ENCODE measurements around the gene GPR26. TPM values are rescaled to one million over a fixed set of nuclear protein-coding genes. Genes with fewer than 3 reads are reported as not detected.

GPR26 gene
- polyA plus RNA-seq (2013, experiment 1 of 4) = not detected
- not detected for polyA plus RNA-seq (2013, experiment 2 of 4)
- polyA plus RNA-seq (2013, experiment 3 of 4) = not detected
- not detected for polyA plus RNA-seq (2013, experiment 4 of 4)

DNA sequence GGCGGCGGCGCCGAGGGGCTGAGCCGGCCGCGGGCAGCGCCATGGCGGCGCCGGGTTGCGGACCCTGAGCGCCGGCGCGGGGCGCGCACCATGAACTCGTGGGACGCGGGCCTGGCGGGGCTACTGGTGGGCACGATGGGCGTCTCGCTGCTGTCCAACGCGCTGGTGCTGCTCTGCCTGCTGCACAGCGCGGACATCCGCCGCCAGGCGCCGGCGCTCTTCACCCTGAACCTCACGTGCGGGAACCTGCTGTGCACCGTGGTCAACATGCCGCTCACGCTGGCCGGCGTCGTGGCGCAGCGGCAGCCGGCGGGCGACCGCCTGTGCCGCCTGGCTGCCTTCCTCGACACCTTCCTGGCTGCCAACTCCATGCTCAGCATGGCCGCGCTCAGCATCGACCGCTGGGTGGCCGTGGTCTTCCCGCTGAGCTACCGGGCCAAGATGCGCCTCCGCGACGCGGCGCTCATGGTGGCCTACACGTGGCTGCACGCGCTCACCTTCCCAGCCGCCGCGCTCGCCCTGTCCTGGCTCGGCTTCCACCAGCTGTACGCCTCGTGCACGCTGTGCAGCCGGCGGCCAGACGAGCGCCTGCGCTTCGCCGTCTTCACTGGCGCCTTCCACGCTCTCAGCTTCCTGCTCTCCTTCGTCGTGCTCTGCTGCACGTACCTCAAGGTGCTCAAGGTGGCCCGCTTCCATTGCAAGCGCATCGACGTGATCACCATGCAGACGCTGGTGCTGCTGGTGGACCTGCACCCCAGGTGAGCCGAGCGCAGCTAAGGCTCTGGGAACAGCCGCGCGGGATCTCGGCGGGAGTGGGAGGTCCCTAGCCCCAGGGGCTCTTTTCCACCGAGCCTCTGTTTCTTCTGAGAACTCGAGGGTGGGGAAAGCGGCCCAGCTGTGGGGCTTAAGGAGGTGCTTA is at the start of gene GPR26:
GPR26 (plus strand) TSS at position 38 of the 919 bp plus-strand sequence; CDS start at position 91, 53 bp downstream.
- Histone ChIP-seq H3K27me3 (ENCODE audit: control insufficient read depth, insufficient read depth, low read length, poor library complexity, severe bottlenecking) (peaks cover 62% of the 10 kb centered on the region), H3K27ac (ENCODE audit: insufficient read depth, low read depth, low read length, poor library complexity, severe bottlenecking) (no peak within 1 kb of the TSS)

GRCh38 chr10:123618224-123618623 is 47.9 kb upstream of the GPR26 start:
- no peaks in the 10 kb centered on the region for H3K27me3 ChIP-seq (ENCODE audit: control insufficient read depth, insufficient read depth, low read length, poor library complexity, severe bottlenecking)
- no peaks in the 10 kb centered on the region for H3K36me3 ChIP-seq (ENCODE audit: control insufficient read depth, insufficient read depth, low read length)
- H3K27ac ChIP-seq (ENCODE audit: insufficient read depth, low read depth, low read length, poor library complexity, severe bottlenecking) = no peak overlapping the region
- no peaks in the 10 kb centered on the region for H3K4me1 ChIP-seq (ENCODE audit: control insufficient read depth, insufficient read depth, low read length)
- H3K4me3 ChIP-seq (ENCODE audit: insufficient read depth, low read depth, low read length) = no peak overlapping the region
- no peaks in the 10 kb centered on the region for H3K9me3 ChIP-seq (ENCODE audit: control insufficient read depth, low read length)

More for the DNA sequence above, at the start of gene GPR26:
- Histone ChIP-seq H3K9me3 (ENCODE audit: control insufficient read depth, low read length) (no peaks in the 10 kb centered on the region), H3K4me3 (ENCODE audit: insufficient read depth, low read depth, low read length) (no peak within 1 kb of the TSS), H3K4me1 (ENCODE audit: control insufficient read depth, insufficient read depth, low read length) (peaks cover 7% of the 10 kb centered on the region), H3K36me3 (ENCODE audit: control insufficient read depth, insufficient read depth, low read length) (no peaks in the 10 kb centered on the region)
- WGBS, 2 experiments = 47 to 49% methylated on average over 101 of the region's 101 CpGs

DNA sequence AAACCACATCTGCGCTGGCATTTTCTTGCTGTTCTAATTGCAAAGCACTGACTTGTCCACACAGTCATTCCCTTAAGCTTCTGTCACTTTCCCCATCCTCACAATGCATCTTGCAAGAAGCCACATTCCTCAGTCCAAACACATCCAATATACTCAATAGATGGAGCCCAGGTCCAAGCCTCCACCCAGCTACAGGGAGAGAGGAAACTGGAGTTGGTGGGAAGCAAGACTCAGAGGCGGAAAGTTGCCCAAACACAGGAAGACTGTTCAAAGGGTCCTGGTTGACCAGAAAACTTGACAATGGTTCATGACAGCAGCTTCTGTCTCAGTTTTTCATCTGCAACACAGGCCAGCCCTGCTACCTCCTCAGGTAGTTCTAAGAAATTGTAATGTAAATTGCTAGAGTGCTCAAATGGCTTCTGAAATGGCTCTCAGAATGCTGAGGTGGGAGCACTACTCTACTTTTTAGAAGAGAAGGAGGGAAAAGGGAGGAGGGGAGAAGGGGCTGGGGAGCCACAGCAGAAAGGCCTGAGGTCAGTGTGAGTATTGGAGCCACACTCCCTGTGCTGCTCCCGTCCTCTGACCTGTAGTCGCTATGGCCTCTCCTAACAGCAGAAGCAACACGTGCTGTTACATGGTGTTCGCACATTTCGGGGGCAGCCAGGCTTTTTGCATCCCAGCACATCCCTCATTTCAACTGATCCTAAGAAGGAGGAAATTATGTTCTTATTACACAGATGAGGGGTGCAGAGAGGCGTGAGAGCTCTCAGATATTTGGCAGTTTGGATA is 46.9 kb upstream of the GPR26 start:
- Histone ChIP-seq H3K27me3 (ENCODE audit: control insufficient read depth, insufficient read depth, low read length, poor library complexity, severe bottlenecking) (no peaks in the 10 kb centered on the region), H3K36me3 (ENCODE audit: control insufficient read depth, insufficient read depth, low read length) (no peaks in the 10 kb centered on the region), H3K9me3 (ENCODE audit: control insufficient read depth, low read length) (no peaks in the 10 kb centered on the region), H3K4me3 (ENCODE audit: insufficient read depth, low read depth, low read length) (no peak overlapping the region), H3K27ac (ENCODE audit: insufficient read depth, low read depth, low read length, poor library complexity, severe bottlenecking) (no peak overlapping the region), H3K4me1 (ENCODE audit: control insufficient read depth, insufficient read depth, low read length) (no peaks in the 10 kb centered on the region)
- 94 to 98% methylated on average over 8 of the region's 8 CpGs for WGBS, 2 experiments

DNA sequence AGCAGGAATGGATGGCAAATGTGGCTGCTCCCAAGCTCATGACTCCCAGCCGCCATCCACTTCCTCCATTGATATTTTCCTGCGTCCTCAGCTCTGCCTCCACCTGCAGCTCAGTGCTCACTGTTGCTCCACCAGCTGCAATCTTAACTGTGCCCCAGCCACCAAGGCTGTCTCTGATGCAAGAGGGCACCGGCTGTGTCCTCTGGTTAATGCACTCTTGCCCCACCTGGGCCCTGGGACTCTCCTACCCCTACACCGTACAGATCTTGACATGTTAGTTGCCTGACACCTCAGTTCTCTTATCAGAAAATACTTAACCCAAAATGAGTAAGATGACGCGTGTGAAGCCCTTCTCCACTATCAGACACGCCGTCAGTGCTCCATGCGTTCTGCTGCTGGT is 45.5 kb upstream of the GPR26 start:
- no peaks in the 10 kb centered on the region for H3K27me3 ChIP-seq (ENCODE audit: control insufficient read depth, insufficient read depth, low read length, poor library complexity, severe bottlenecking)
- H3K4me3 ChIP-seq (ENCODE audit: insufficient read depth, low read depth, low read length) = no peak overlapping the region
- H3K36me3 ChIP-seq (ENCODE audit: control insufficient read depth, insufficient read depth, low read length) = no peaks in the 10 kb centered on the region
- no peaks in the 10 kb centered on the region for H3K4me1 ChIP-seq (ENCODE audit: control insufficient read depth, insufficient read depth, low read length)
- H3K9me3 ChIP-seq (ENCODE audit: control insufficient read depth, low read length) = no peaks in the 10 kb centered on the region
- H3K27ac ChIP-seq (ENCODE audit: insufficient read depth, low read depth, low read length, poor library complexity, severe bottlenecking) = no peak overlapping the region
- 82 to 83% methylated on average over 9 of the region's 9 CpGs for WGBS, 2 experiments

DNA sequence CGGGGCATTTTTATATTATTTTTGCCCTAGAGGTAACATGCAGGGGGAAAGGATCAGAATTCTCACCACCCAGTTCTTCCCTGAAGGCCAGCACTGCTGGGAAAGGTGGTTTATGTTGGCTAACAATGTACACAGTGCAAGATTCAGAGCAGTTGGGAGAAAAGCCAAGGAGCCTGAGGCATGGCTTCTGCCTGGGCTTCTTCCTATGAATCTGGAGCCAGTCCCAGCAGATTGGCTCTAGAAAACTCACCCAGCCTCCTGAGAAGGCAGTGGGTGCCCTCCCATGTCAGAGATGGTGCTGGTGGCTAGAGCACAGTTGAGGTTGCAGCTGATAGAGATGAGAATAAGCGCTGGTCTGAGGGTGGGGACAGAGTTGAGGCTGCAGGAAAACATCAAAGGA is 44.7 kb upstream of the GPR26 start:
- Histone ChIP-seq H3K36me3 (ENCODE audit: control insufficient read depth, insufficient read depth, low read length) (no peaks in the 10 kb centered on the region), H3K4me3 (ENCODE audit: insufficient read depth, low read depth, low read length) (no peak overlapping the region), H3K4me1 (ENCODE audit: control insufficient read depth, insufficient read depth, low read length) (no peaks in the 10 kb centered on the region), H3K27ac (ENCODE audit: insufficient read depth, low read depth, low read length, poor library complexity, severe bottlenecking) (no peak overlapping the region), H3K9me3 (ENCODE audit: control insufficient read depth, low read length) (no peaks in the 10 kb centered on the region), H3K27me3 (ENCODE audit: control insufficient read depth, insufficient read depth, low read length, poor library complexity, severe bottlenecking) (no peaks in the 10 kb centered on the region)
- WGBS, 2 experiments = 89 to 91% methylated on average over 2 of the region's 2 CpGs

GRCh38 chr10:123621916-123622315 is 44.2 kb upstream of the GPR26 start:
- WGBS, 2 experiments = 94% methylated on average over 1 of the region's 2 CpGs
- no peak overlapping the region for H3K4me3 ChIP-seq (ENCODE audit: insufficient read depth, low read depth, low read length)
- no peaks in the 10 kb centered on the region for H3K36me3 ChIP-seq (ENCODE audit: control insufficient read depth, insufficient read depth, low read length)
- H3K4me1 ChIP-seq (ENCODE audit: control insufficient read depth, insufficient read depth, low read length) = no peaks in the 10 kb centered on the region
- no peaks in the 10 kb centered on the region for H3K9me3 ChIP-seq (ENCODE audit: control insufficient read depth, low read length)
- H3K27ac ChIP-seq (ENCODE audit: insufficient read depth, low read depth, low read length, poor library complexity, severe bottlenecking) = no peak overlapping the region
- no peaks in the 10 kb centered on the region for H3K27me3 ChIP-seq (ENCODE audit: control insufficient read depth, insufficient read depth, low read length, poor library complexity, severe bottlenecking)

- no peak overlapping the region for H3K4me3 ChIP-seq (ENCODE audit: insufficient read depth, low read depth, low read length)
- WGBS, 2 experiments = 90 to 93% methylated on average over 2 of the region's 3 CpGs
- H3K36me3 ChIP-seq (ENCODE audit: control insufficient read depth, insufficient read depth, low read length) = no peaks in the 10 kb centered on the region
- H3K27ac ChIP-seq (ENCODE audit: insufficient read depth, low read depth, low read length, poor library complexity, severe bottlenecking) = no peak overlapping the region
- no peaks in the 10 kb centered on the region for H3K9me3 ChIP-seq (ENCODE audit: control insufficient read depth, low read length)
- H3K27me3 ChIP-seq (ENCODE audit: control insufficient read depth, insufficient read depth, low read length, poor library complexity, severe bottlenecking) = no peaks in the 10 kb centered on the region
- no peaks in the 10 kb centered on the region for H3K4me1 ChIP-seq (ENCODE audit: control insufficient read depth, insufficient read depth, low read length)
Measured at GRCh38 chr10:123622381-123622780, 43.8 kb upstream of the GPR26 start.

- H3K4me1 ChIP-seq (ENCODE audit: control insufficient read depth, insufficient read depth, low read length) = no peaks in the 10 kb centered on the region
- no peaks in the 10 kb centered on the region for H3K36me3 ChIP-seq (ENCODE audit: control insufficient read depth, insufficient read depth, low read length)
- H3K9me3 ChIP-seq (ENCODE audit: control insufficient read depth, low read length) = no peaks in the 10 kb centered on the region
- WGBS, 2 experiments = 92% methylated on average over 2 of the region's 2 CpGs
- H3K27ac ChIP-seq (ENCODE audit: insufficient read depth, low read depth, low read length, poor library complexity, severe bottlenecking) = no peak overlapping the region
- no peaks in the 10 kb centered on the region for H3K27me3 ChIP-seq (ENCODE audit: control insufficient read depth, insufficient read depth, low read length, poor library complexity, severe bottlenecking)
- H3K4me3 ChIP-seq (ENCODE audit: insufficient read depth, low read depth, low read length) = no peak overlapping the region
Measured at GRCh38 chr10:123624086-123624485, 42.1 kb upstream of the GPR26 start.

DNA sequence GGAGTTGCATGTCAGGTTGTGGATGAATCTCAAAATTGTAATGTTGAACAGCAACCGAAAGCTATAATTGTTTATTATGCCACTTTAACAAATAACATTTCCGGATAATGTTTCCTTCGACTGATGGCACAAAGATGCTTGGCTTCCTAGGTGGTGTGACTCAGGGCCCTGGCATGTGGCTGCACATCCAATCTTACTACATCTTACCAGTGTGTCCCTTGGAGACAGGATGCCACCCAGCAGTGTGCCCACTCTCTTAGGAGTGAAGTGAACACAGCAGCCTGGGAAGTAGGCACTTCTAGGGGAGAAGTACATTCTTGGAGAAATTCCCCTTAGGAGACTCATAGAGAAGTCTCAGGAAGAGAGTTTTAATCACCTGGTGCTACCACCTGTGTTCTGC is 33.0 kb upstream of the GPR26 start:
- Histone ChIP-seq H3K27me3 (ENCODE audit: control insufficient read depth, insufficient read depth, low read length, poor library complexity, severe bottlenecking) (no peaks in the 10 kb centered on the region), H3K4me1 (ENCODE audit: control insufficient read depth, insufficient read depth, low read length) (no peaks in the 10 kb centered on the region), H3K4me3 (ENCODE audit: insufficient read depth, low read depth, low read length) (no peak overlapping the region), H3K27ac (ENCODE audit: insufficient read depth, low read depth, low read length, poor library complexity, severe bottlenecking) (no peak overlapping the region), H3K9me3 (ENCODE audit: control insufficient read depth, low read length) (no peaks in the 10 kb centered on the region), H3K36me3 (ENCODE audit: control insufficient read depth, insufficient read depth, low read length) (no peaks in the 10 kb centered on the region)
- WGBS, 2 experiments = 92 to 97% methylated on average over 3 of the region's 3 CpGs

GRCh38 chr10:123633636-123634035 is 32.5 kb upstream of the GPR26 start:
- WGBS, 2 experiments = 83 to 89% methylated on average over 5 of the region's 5 CpGs

More at GRCh38 chr10:123633636-123634035, 32.5 kb upstream of the GPR26 start:
- Histone ChIP-seq H3K9me3 (ENCODE audit: control insufficient read depth, low read length) (no peaks in the 10 kb centered on the region), H3K4me3 (ENCODE audit: insufficient read depth, low read depth, low read length) (no peak overlapping the region), H3K4me1 (ENCODE audit: control insufficient read depth, insufficient read depth, low read length) (no peaks in the 10 kb centered on the region), H3K36me3 (ENCODE audit: control insufficient read depth, insufficient read depth, low read length) (no peaks in the 10 kb centered on the region), H3K27me3 (ENCODE audit: control insufficient read depth, insufficient read depth, low read length, poor library complexity, severe bottlenecking) (no peaks in the 10 kb centered on the region), H3K27ac (ENCODE audit: insufficient read depth, low read depth, low read length, poor library complexity, severe bottlenecking) (no peak overlapping the region)
